Measurements from ENCODE around the gene CST4. TPM values are rescaled to one million over a fixed set of nuclear protein-coding genes. Genes with fewer than 3 reads are reported as not detected.

The CST4 gene
- total and polyA plus RNA-seq, 2 experiments from 2014 or later: not detected

GRCh38 chr20:23680146-23680545 lies 8.7 kb downstream of the CST4 start (continued):
- TF ChIP-seq ZNF462 (CRISPR knock-in tag; IDR thresholded peaks at IDR 0.05): no peak

DNA sequence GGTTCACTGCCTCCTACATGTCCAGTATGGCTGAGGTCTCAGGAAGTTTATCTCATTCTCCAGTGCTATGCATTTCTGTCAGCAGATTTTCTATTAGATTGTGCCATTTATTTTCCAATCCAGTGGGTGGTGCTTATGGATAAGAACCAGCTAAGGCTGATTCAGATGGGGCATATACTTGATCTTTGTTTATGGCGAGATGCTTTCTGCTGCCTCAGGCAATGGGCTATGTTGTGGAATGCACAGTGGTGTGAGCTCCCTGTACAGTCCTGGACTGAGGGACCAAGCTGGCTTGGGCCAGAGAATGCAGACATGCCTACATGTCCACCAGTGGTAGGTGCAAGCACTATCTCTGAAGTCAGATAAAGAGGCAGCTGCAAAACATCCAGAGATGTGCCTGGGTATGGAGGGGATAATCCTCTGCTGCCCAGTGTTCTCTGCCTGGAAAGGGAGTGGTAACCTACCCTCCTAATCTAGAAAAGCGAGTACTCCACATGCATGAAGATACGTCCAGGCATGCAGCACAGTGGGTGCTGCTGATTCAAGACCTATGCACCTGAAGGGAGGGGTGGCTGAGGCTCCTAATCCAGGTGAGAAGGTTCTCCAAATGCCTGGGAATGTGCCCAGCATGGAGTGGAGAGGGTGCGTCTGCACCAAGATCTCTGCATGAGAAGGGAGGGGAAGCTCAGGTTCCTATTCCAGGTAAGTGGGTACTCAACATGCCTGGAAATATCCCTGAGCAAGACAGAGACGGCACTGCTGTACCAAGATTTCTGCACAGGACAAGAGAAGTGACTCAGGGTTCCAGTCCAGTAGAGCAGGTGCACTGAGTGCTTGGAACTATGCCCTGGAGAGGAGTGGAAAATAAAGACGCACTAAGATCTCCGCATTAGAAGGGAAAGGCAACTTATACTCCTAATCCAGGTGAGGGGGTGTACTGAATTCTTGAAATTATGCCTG lies 9.4 kb downstream of the CST4 start:
- H3K27ac Mint-ChIP-seq: no peak overlapping the region
- Histone ChIP-seq H3K36me3 (ENCODE audit: insufficient read depth) (no peaks in the 10 kb centered on the region), H4K20me1 (replicated peaks; ENCODE audit: insufficient read depth) (no peaks in the 10 kb centered on the region), H3K79me2 (replicated peaks; ENCODE audit: insufficient read depth) (no peaks in the 10 kb centered on the region), H3K4me2 (no peak overlapping the region), H3K9me2 (ENCODE audit: insufficient read depth) (no peaks in the 10 kb centered on the region), H3F3A (replicated peaks; ENCODE audit: low read depth) (no peaks in the 10 kb centered on the region), H2AFZ (no peak overlapping the region), H3K27me3 (ENCODE audit: insufficient read depth) (no peaks in the 10 kb centered on the region), H3K27ac (ENCODE audit: low read depth) (no peak overlapping the region), H3K4me1 (ENCODE audit: insufficient read depth) (no peaks in the 10 kb centered on the region), H3K4me3 (no peak overlapping the region)
- H3K36me3 Mint-ChIP-seq (ENCODE audit: low read depth): no peaks in the 10 kb centered on the region
- no peak overlapping the region for H3K4me3 Mint-ChIP-seq
- no peak for TF ChIP-seq STAT1 (IDR thresholded peaks at IDR 0.05; ENCODE audit: unreplicated experiment)
- TF ChIP-seq, protein P1, sequence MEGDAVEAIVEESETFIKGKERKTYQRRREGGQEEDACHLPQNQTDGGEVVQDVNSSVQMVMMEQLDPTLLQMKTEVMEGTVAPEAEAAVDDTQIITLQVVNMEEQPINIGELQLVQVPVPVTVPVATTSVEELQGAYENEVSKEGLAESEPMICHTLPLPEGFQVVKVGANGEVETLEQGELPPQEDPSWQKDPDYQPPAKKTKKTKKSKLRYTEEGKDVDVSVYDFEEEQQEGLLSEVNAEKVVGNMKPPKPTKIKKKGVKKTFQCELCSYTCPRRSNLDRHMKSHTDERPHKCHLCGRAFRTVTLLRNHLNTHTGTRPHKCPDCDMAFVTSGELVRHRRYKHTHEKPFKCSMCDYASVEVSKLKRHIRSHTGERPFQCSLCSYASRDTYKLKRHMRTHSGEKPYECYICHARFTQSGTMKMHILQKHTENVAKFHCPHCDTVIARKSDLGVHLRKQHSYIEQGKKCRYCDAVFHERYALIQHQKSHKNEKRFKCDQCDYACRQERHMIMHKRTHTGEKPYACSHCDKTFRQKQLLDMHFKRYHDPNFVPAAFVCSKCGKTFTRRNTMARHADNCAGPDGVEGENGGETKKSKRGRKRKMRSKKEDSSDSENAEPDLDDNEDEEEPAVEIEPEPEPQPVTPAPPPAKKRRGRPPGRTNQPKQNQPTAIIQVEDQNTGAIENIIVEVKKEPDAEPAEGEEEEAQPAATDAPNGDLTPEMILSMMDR (conservative IDR thresholded peaks at IDR 0.05; ENCODE audit: low read depth in 2 of 2): no peak
- no peaks in the 10 kb centered on the region for H3K27me3 Mint-ChIP-seq (ENCODE audit: insufficient read depth, low read depth, poor library complexity)
- H3K4me1 Mint-ChIP-seq: no peaks in the 10 kb centered on the region
- no peaks in the 10 kb centered on the region for H3K9me3 Mint-ChIP-seq
- DNase-seq (ENCODE audit: low spot score): no peak
- no peak for ATAC-seq

Measured in GM23338 (cell line).